B cell (primary cell): ENCODE measurements around the gene SLC44A4.

Experiments used
- EZH2 ChIP-seq: IDR thresholded peaks from 2 replicates; pipeline ENCODE4 v1.6.1; 2012; ENCODE audit warnings: borderline replicate concordance, low read depth, mild to moderate bottlenecking, moderate library complexity, low read length; ENCODE audit not compliant: insufficient read depth, poor library complexity, severe bottlenecking
- TF ChIP-seq, protein P1 (sequence below): fragments of 200-600 bp; IDR thresholded peaks from one replicate; pipeline ENCODE4 v1.8.0; 2022; ENCODE audit warnings: antibody characterized with exemption, mild to moderate bottlenecking

DNA sequence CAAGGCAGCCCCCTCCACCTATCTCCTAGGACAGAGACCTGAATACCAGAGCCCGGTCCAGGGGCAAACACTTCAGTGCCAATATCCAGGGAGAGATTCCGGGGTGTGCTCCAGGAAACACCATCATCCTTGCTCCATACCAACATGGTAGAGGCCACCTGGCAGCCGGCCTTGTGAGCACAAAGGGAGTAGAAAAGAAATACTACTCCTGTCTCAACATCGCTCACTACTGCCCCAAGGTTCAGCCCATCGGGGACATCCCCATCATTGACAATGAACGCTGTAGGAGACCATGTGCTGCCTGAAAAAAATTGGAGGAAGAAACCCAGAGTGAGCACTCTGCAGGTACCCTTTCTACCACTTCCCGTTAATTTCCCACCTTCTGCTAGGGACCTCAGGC lies 17.6 kb downstream of the SLC44A4 start:
- TF ChIP-seq, protein P1, sequence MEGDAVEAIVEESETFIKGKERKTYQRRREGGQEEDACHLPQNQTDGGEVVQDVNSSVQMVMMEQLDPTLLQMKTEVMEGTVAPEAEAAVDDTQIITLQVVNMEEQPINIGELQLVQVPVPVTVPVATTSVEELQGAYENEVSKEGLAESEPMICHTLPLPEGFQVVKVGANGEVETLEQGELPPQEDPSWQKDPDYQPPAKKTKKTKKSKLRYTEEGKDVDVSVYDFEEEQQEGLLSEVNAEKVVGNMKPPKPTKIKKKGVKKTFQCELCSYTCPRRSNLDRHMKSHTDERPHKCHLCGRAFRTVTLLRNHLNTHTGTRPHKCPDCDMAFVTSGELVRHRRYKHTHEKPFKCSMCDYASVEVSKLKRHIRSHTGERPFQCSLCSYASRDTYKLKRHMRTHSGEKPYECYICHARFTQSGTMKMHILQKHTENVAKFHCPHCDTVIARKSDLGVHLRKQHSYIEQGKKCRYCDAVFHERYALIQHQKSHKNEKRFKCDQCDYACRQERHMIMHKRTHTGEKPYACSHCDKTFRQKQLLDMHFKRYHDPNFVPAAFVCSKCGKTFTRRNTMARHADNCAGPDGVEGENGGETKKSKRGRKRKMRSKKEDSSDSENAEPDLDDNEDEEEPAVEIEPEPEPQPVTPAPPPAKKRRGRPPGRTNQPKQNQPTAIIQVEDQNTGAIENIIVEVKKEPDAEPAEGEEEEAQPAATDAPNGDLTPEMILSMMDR = no peak
- no peak for TF ChIP-seq EZH2
